Astrocyte (in vitro differentiated cells and primary cell): ENCODE data around the gene SAMSN1. TPM values are rescaled to one million over a fixed set of nuclear protein-coding genes. Genes with fewer than 3 reads are reported as not detected.

ENCODE experiments used
- DNase-seq: peaks from one replicate; pipeline ENCODE4 v3.0.0-alpha.2; 2010; ENCODE audit warnings: low read depth
- FAIRE-seq: peaks from 2 replicates; lab custom pipeline; 2011; peaks lifted over from hg19 to GRCh38; lab: Jason Lieb, UNC
- H2AFZ ChIP-seq: 2 replicates; pipeline ENCODE4 v1.6.0; 2012; ENCODE audit warnings: low read depth, low read length, inconsistent platforms
- H3K27ac ChIP-seq: 2 replicates; pipeline ENCODE4 v1.5.1; 2011; ENCODE audit warnings: low read depth, low read length, inconsistent platforms
- H3K27me3 ChIP-seq: 2 replicates; pipeline ENCODE4 v1.6.0; 2011; ENCODE audit warnings: low read length, inconsistent platforms; ENCODE audit not compliant: insufficient read depth
- H3K36me3 ChIP-seq: 2 replicates; pipeline ENCODE4 v1.5.1; 2011; ENCODE audit warnings: low read length, inconsistent platforms; ENCODE audit not compliant: insufficient read depth
- H3K4me1 ChIP-seq: 2 replicates; pipeline ENCODE4 v1.5.1; 2011; ENCODE audit warnings: low read length, inconsistent platforms; ENCODE audit not compliant: insufficient read depth
- H3K4me2 ChIP-seq: 2 replicates; pipeline ENCODE4 v1.6.0; 2012; ENCODE audit warnings: low read length, inconsistent platforms
- H3K4me3 ChIP-seq: 2 replicates; pipeline ENCODE4 v1.5.1; 2011; ENCODE audit warnings: low read depth, mild to moderate bottlenecking, low read length, inconsistent platforms; ENCODE audit not compliant: insufficient read depth
- H3K79me2 ChIP-seq: 2 replicates; pipeline ENCODE4 v1.6.0; 2012; ENCODE audit warnings: mild to moderate bottlenecking, low read length, inconsistent platforms; ENCODE audit not compliant: insufficient read depth
- H3K9ac ChIP-seq: 2 replicates; pipeline ENCODE4 v1.6.0; 2012; ENCODE audit warnings: mild to moderate bottlenecking, low read length, inconsistent platforms
- H3K9me3 ChIP-seq: 2 replicates; pipeline ENCODE4 v1.5.1; 2012; ENCODE audit warnings: low read depth, mild to moderate bottlenecking, low read length, inconsistent platforms; ENCODE audit not compliant: insufficient read depth
- H4K20me1 ChIP-seq: 2 replicates; pipeline ENCODE4 v1.6.0; 2012; ENCODE audit warnings: low read length, inconsistent platforms; ENCODE audit not compliant: insufficient read depth
- H3K27ac Mint-ChIP-seq: one replicate; pipeline ENCODE4 v1.8.0; 2021; ENCODE audit warnings: mild to moderate bottlenecking, mixed read lengths; ENCODE audit not compliant: unreplicated experiment
- H3K27me3 Mint-ChIP-seq: one replicate; pipeline ENCODE4 v1.8.0; 2021; ENCODE audit warnings: low read depth, mixed read lengths; ENCODE audit not compliant: unreplicated experiment
- H3K36me3 Mint-ChIP-seq: one replicate; pipeline ENCODE4 v1.8.0; 2021; ENCODE audit warnings: low read depth, mixed read lengths; ENCODE audit not compliant: unreplicated experiment
- H3K4me1 Mint-ChIP-seq: one replicate; pipeline ENCODE4 v1.8.0; 2021; ENCODE audit warnings: low read depth, mixed read lengths; ENCODE audit not compliant: unreplicated experiment
- H3K4me3 Mint-ChIP-seq: one replicate; pipeline ENCODE4 v1.8.0; 2021; ENCODE audit warnings: mild to moderate bottlenecking, moderate library complexity, mixed read lengths; ENCODE audit not compliant: unreplicated experiment
- H3K9me3 Mint-ChIP-seq: one replicate; pipeline ENCODE4 v1.8.0; 2021; ENCODE audit warnings: mild to moderate bottlenecking, mixed read lengths; ENCODE audit not compliant: unreplicated experiment
- EZH2 ChIP-seq: IDR thresholded peaks from 2 replicates; pipeline ENCODE4 v1.6.1; 2012; ENCODE audit warnings: mild to moderate bottlenecking, low read length, inconsistent platforms; ENCODE audit not compliant: insufficient read depth
- total RNA-seq: library from RNA; stranded (reverse); gene quantifications from 2 replicates; pipeline ENCODE4 v1.2.1, GENCODE V29; 2021
- TF ChIP-seq, protein P1 (sequence below): IDR thresholded peaks from 2 replicates; pipeline ENCODE4 v1.5.1; 2011; ENCODE audit warnings: low read depth, mild to moderate bottlenecking, inconsistent platforms, low read length, moderate library complexity; ENCODE audit not compliant: insufficient read depth

SAMSN1 gene
- total RNA-seq, 1 donor from 2014 or later: 0.09 TPM

GRCh38 chr21:14528815-14529214 lies 17.3 kb downstream of the SAMSN1 start:
- Histone ChIP-seq H3K36me3 (no peaks in the 10 kb centered on the region), H3K27me3 (no peaks in the 10 kb centered on the region), H3K4me3 (no peak overlapping the region), H3K79me2 (no peaks in the 10 kb centered on the region), H3K9me3 (no peaks in the 10 kb centered on the region), H3K4me2 (no peak overlapping the region), H3K27ac (no peak overlapping the region), H2AFZ (no peak overlapping the region), H3K9ac (no peak overlapping the region), H4K20me1 (no peaks in the 10 kb centered on the region), H3K4me1 (peaks cover 4% of the 10 kb centered on the region)
- Mint-ChIP-seq H3K27ac (no peak overlapping the region), H3K36me3 (no peaks in the 10 kb centered on the region), H3K9me3 (no peaks in the 10 kb centered on the region), H3K4me3 (no peak overlapping the region), H3K4me1 (peaks cover 5% of the 10 kb centered on the region), H3K27me3 (no peaks in the 10 kb centered on the region)
- DNase-seq: no peak
- TF ChIP-seq, protein P1, sequence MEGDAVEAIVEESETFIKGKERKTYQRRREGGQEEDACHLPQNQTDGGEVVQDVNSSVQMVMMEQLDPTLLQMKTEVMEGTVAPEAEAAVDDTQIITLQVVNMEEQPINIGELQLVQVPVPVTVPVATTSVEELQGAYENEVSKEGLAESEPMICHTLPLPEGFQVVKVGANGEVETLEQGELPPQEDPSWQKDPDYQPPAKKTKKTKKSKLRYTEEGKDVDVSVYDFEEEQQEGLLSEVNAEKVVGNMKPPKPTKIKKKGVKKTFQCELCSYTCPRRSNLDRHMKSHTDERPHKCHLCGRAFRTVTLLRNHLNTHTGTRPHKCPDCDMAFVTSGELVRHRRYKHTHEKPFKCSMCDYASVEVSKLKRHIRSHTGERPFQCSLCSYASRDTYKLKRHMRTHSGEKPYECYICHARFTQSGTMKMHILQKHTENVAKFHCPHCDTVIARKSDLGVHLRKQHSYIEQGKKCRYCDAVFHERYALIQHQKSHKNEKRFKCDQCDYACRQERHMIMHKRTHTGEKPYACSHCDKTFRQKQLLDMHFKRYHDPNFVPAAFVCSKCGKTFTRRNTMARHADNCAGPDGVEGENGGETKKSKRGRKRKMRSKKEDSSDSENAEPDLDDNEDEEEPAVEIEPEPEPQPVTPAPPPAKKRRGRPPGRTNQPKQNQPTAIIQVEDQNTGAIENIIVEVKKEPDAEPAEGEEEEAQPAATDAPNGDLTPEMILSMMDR: no peak
- no peak for TF ChIP-seq EZH2
- FAIRE-seq: no peak

DNA sequence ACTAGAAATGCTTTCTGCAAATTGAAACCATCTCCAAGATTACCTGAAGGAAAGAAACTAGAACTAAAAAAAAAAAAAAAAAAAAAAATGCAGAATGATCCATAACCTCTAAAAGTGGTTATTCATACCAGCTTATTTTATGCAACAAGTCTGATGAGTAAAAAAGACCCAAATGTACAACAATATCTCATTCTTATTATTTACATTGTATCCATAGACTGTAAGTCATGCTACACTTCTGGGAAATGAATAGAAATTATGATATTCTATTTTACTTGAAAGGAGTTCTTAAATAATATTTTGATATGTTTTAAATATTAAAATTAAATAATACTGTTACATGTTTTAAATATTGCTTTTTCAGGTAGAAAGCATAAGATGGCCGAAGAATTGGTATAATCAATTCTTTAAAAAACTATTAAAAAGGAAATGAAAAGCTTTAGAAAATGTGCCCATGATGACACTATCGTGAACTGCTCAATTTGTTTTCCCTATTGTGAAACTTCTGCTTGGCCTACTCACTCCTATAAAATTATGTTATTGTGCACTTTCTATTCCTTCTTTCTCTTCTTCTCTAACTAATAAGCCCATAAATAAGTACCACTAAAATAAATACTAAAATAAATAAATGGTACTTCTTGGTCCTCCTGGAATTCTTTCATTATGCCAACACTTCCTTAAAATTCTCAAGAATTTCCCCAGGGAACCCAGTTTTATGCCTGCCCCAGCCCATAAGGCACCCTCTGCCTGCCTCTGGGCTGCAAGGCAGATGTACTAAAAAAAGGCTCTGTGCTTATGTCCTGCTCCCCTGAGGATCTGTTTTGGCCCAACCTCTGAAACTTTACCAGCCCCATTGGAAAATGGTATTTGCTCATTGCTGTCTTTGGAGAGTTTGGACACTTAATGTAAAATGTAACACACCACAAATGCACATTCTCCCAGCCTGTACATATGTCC lies 18.1 kb downstream of the SAMSN1 start:
- Histone ChIP-seq H3K4me3 (no peak overlapping the region), H3K27me3 (no peaks in the 10 kb centered on the region), H3K27ac (no peak overlapping the region), H4K20me1 (no peaks in the 10 kb centered on the region), H3K4me1 (no peaks in the 10 kb centered on the region), H3K4me2 (no peak overlapping the region), H2AFZ (no peak overlapping the region), H3K9ac (no peak overlapping the region), H3K9me3 (no peaks in the 10 kb centered on the region), H3K36me3 (no peaks in the 10 kb centered on the region), H3K79me2 (no peaks in the 10 kb centered on the region)
- Mint-ChIP-seq H3K4me1 (peaks cover 3% of the 10 kb centered on the region), H3K4me3 (no peak overlapping the region), H3K27me3 (no peaks in the 10 kb centered on the region), H3K36me3 (no peaks in the 10 kb centered on the region), H3K27ac (no peak overlapping the region), H3K9me3 (no peaks in the 10 kb centered on the region)
- TF ChIP-seq EZH2: no peak
- TF ChIP-seq, protein P1: no peak
- FAIRE-seq (no peak), DNase-seq (no peak)
